ENCODE measurements around the gene GOLGA6L10. TPM values are rescaled to one million over a fixed set of nuclear protein-coding genes. Genes with fewer than 3 reads are reported as not detected.
"Not testable (repeated sequence)": the region's sequence is repeated elsewhere in the genome, so short reads cannot be mapped to it uniquely, and the experiment has no call there.

The GOLGA6L10 gene, protein sequence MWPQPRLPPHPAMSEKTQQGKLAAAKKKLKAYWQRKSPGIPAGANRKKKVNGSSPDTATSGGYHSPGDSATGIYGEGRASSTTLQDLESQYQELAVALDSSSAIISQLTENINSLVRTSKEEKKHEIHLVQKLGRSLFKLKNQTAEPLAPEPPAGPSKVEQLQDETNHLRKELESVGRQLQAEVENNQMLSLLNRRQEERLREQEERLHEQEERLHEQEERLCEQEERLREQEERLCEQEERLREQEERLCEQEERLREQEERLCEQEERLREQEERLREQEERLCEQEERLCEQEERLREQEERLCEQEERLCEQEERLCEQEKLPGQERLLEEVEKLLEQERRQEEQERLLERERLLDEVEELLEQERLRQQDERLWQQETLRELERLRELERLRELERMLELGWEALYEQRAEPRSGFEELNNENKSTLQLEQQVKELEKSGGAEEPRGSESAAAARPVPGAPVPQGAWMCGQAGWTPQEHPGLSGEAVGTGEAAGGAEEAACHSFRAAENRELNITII
- 1 to 10 TPM; 4.7 to 9.6 (median 7.5) TPM for polyA plus RNA-seq (ENCODE audit: insufficient read depth in 1 of 5, insufficient read length in 5 of 5, low replicate concordance in 1 of 5)
- long read RNA-seq, donor 1, partial matches to known transcripts = 13 of 13 reads
- long read RNA-seq, donor 1, other reads (novel, unspliced or antisense) = 0 of 13 reads
- long read RNA-seq, donor 2, partial matches to known transcripts = 0 of 5 reads
- long read RNA-seq, donor 2, other reads (novel, unspliced or antisense) = 5 of 5 reads
- long read RNA-seq, donor 3, partial matches to known transcripts = 14 of 14 reads
- long read RNA-seq, donor 3, other reads (novel, unspliced or antisense) = 0 of 14 reads
- long read RNA-seq, donor 4, partial matches to known transcripts = 6 of 6 reads
- long read RNA-seq, donor 4, other reads (novel, unspliced or antisense) = 0 of 6 reads
- long read RNA-seq, donor 5, partial matches to known transcripts = 28 of 28 reads
- long read RNA-seq, donor 5, other reads (novel, unspliced or antisense) = 0 of 28 reads
- long read RNA-seq, donor 6, partial matches to known transcripts = 22 of 22 reads
- long read RNA-seq, donor 6, other reads (novel, unspliced or antisense) = 0 of 22 reads
- long read RNA-seq, donor 7, partial matches to known transcripts = 15 of 15 reads
- long read RNA-seq, donor 7, other reads (novel, unspliced or antisense) = 0 of 15 reads
- long read RNA-seq, donor 8, partial matches to known transcripts = 0 of 8 reads
- long read RNA-seq, donor 8, other reads (novel, unspliced or antisense) = 8 of 8 reads

DNA sequence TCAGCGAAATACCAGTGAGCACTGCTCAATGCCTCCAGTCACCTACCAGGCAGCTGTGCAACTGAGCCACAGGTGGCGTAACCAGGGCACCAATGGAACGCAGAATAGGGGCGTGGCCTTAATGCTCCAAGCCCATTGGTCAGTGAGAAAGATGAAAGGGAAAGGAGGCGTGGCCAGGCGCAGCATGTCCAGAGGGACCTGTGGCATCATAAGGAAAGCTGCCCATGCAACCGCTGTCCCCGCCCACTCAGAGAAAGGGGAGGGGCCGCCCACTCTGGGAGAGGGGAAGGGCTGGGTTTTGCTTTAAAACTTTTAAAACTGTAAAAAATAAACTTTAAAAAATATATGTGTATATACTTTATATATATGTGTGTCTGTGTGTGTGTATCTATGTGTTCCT, at the start of gene GOLGA6L10:
TSS of gene GOLGA6L10 (minus strand) at position 101 of the 400 bp plus-strand sequence. CDS start at position 1, 100 bp downstream.
- DNase-seq = not testable (repeated sequence)

DNA sequence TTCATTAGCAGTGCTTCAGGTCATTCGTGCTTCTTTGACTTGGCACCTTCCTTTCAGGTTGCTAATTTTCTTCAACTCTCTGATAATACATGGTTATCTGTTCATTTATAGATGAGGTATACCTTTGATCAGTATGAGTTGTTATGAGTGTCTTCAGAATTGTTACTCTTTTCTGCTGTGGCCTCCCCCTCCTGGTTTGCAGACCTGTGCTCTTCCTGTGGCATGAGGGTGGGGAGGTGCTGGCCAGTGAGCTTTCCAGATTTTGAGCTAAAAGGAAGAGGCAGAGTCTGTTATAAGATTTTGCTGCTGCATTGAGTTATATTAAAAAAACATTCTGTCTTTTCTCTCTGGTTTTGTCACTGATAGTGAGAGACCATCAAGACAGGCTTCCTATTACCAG, 49.5 kb upstream of the GOLGA6L10 start:
- no peak for DNase-seq

DNA sequence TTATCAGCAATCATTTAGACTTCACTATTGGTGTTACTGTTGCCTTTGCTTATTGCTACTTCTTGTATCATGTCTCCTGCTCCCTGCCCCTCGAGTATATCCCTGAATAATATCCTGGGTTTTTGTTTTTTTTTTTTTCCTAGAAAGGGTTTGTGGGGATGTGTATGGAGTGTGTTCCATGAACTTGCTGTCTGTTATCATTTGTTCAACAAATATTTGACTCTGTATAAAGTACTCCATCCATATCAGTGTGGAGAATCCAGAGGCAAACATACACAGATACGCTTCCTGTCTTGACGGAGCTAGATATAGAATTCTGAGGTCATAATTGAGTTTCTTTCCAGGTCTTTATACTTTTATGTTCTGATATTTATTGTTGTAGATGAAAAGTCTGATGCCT, 48.5 kb upstream of the GOLGA6L10 start:
- no peak for DNase-seq

DNA sequence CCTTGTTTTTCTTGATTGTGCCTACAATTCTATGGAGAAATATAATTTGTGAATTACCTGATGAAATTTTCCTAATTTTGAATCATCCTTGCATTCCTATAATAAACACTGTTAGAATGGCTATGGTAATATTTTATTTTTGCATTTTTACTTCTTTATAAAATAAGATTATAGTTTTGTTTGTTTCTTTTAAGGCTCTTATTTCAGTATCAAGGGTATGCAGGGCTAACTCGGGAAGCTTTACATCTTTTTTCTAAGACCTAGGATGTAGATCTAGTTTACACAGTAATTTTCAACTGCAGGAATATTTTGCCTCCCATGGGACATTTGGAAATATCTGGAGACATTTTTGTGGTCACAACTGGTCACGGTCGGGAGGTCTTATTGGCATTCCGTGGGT, 46.5 kb upstream of the GOLGA6L10 start:
- not testable (repeated sequence) for DNase-seq

DNA sequence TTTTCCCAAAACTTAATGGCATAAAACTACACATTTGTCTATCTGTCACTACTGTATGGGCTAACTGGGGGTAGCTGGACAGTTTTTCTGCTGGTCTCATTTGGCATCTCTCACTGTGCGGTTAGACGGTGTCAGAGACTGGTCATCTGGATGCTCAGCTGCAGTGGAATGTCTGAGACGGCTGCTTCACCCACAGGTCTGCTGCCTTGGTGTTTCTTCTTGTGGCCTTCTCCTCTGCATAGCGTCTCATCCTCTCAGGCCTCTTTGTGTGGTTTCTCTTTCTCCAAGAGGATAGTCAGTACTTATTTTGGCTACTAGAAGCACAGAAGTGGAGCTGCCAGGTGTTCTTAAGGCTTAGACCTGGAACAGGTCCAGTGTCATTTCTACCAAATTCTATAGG, 44.4 kb upstream of the GOLGA6L10 start:
- no peak for DNase-seq

DNA sequence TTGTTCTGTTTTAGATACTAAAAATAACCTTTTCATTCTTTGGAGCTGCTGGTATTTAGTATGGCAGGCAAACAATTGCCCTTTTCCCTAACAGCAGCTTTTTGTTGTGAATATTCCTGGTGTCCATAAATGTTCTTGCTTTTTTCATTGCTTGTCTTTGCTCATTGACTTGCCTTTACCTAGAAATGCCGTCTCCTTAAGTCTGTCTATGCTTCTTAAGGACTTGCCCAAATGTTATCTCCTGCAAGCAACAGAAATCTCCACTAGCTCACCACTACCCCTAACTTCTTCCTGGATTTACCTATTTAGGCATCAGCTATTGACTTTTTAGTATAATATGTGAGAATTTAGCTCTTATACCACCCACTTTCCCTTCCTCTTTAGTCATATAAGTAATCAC, 42.8 kb upstream of the GOLGA6L10 start:
- not testable (repeated sequence) for DNase-seq

DNA sequence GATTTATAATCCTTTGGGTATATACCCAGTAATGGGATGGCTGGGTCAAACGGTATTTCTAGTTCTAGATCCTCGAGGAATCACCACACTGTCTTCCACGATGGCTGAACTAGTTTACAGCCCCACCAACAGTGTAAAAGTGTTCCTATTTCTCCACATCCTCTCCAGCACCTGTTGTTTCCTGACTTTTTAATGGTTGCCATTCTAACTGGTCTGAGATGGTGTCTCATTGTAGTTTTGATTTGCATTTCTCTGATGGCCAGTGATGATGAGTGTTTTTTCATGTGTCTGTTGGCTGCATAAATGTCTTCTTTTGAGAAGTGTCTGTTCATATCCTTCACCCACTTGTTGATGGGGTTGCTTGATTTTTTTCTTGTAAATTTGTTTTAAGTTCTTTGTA, 40.9 kb upstream of the GOLGA6L10 start:
- DNase-seq = not testable (repeated sequence)

DNA sequence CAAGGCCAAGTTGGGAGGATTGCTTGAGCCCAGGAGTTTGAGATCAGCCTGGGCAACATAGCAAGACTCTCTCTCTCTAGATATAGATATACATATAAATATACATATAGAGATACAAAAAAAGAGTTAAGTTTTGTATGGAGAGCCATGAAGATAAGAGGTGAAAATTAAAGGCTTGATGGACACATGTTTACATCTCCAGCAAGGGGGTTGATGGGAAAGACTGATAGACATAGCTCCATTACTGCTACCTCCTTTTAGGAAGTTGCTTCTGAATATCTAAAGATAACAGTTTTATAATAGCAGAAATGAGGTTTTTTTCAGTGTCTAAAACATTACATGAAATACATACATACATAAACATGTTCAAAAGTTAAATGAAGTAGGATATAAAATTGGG, 37.9 kb upstream of the GOLGA6L10 start:
- DNase-seq = not testable (repeated sequence)

DNA sequence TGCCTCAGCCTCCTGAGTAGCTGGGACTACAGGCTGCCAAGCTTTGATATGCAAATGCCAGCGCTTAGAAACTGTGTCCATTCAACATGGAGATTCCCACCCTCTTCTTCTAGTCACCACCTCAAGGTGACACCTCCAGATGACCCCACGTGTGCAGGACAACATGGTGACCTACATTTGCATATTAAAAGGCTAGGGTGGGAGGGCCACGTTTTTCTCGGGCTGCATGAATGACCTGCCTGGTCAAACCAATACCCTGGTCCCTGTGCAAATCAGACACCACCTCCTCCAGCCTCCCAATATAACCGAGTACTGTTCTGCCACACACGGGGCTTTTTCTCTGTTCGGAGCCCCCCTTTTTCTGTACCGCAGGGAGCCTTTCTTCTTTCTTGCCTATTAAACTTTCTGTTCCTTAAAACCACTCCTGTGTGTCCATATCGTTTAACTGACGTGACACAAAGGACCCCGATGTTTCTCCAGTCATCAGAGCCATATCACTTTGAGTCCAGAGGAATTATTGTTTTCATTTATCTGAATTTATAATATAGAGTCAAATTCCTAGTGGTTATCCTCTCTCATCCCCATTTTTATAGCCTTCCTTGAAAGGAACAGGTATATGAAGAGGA, 32.2 kb upstream of the GOLGA6L10 start:
- DNase-seq = not testable (repeated sequence)

DNA sequence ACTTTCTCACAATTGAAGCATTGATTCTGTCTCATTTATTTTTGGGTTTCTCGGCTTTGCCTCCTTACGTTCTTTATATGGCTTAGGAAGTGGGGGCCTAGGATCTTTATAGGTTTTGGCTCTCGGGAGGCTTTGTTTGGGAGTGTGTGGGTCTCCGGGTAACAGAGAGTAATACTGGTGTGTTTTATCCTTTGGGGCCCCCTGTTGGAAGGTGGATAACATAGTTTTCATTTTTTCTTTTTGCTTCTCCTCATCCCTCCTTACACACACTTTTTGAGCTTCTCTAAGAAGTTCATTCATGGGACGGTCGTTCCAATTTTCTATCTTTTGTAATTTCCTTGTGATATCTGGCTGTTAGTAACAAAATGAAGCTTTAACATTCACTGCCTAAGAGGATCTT, 30.3 kb upstream of the GOLGA6L10 start:
- not testable (repeated sequence) for DNase-seq

DNA sequence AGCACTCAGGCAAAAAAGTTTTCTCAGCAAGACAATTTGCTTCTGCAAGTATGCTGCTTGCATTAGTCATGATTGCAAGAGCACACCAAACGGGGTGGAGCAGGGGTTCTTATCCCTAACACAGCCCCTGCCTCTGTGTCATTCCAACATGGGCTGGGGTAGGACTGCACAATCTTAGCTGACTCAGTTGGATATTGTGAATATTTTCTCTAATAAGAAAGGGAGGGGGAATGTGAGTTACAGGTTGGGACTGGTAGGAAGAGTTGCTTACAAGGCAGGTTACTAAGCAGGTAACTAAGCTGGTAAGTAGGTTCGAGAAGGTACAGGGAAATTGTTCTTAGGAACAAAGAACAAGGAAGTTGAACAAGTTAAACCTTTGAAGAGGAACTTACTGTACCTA, 24.4 kb upstream of the GOLGA6L10 start:
- peak in 1 of 2 donors; percentile 2 for DNase-seq

DNA sequence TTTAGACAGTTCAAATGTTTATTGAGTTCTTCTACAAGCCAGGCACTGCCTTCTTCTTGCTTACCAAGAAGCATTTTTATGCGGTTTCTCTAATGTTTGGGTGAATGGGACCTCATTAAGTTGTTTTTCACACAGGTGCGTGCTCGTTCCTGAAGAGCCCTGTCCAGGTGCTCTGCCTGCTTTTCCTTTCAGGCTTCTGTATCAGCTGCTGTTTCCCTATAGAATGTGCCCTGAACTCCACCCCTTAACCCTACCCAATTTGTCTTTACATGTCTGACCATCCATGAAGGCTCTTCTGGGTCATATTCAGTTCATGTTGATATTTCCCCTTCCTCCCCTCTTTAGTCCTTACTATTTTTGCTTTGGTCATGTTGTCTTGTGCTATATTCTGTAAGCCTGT, 22.4 kb upstream of the GOLGA6L10 start:
- no peak for DNase-seq

DNA sequence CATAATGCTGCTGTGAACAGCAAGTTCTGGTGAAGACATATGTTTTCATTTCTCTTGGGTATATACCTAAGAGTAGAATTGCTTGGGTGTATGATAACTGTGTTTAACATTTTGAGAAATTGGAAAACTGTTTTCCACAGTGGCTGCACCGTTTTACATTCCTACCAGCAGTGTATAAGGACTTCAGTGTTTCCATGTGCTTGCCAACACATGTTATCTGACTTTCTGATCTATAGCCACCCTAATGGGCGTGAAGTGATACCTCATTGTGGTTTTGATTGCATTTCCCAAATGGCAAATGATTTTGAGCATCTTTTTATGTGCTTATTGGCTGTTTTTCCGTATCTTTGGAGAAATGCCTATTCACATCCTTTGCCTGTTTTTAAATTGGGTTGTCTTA, 18.5 kb upstream of the GOLGA6L10 start:
- not testable (repeated sequence) for DNase-seq

DNA sequence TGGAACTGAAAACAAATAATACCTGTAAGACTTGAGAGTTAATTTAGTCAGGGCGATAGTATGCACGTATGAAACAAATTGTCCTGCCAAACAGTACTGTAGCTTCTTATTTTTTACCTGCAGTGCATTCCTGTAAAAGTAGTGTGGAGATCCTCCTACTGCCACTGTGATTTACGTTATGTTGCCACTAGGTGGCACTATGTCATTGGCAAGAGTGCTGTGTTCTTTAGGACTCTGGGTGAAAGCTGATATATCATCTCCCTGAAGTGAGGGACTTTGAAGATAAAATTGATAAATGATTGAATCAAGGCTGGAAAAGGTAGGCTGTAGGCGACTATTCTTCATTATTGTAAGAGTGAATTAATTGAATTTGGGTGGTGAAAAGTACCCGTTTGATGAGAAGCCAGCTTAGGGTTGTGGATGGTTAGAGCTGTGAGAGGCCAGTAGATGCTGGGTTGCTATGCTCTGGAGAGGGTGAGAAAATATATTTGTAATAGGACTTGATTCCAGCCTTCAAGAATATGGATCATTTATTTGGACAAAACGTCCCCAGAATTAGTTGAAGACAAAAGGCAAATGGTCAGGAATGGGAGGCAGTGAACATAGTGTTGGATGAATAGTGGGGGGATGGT, 16.5 kb upstream of the GOLGA6L10 start:
- DNase-seq = not testable (repeated sequence)

DNA sequence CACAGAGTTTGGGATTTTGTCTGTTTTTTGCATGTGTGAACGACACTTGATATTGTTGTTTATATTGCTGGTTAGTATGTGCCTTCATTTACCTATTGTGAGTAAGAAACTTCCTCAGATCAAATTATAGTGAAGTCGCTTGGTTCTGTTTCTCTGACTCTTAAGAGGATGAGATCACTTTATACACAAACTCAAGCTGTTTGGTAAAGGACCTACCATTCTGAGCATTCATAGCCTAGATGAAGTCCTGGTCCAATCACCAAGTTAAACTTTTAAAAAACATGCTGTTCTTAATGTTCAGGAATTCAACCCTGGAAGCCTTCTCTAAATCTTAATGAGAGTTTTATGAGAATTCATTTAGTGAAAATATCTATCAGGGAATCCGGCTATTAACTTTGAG, 15.3 kb upstream of the GOLGA6L10 start:
- DNase-seq = not testable (repeated sequence)

DNA sequence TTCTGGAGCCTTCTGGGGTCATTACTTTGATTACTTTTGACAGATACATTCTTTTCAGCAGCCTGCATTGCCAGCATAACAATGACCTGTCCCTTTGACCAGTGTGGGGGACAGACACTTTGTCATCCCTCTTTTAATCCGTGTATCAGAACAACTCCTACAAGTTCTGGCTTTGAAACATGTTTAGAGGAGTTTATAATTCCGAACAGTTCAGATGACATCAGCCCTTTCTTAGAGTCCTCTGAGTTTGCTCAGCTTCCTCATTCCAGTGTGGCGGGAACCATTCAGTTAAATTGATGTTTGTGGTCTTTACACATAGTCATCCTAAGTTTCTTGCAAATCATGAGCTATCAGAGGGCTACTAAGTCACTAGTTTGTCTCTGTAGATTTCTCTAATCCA, 13.5 kb upstream of the GOLGA6L10 start:
- not testable (repeated sequence) for DNase-seq

DNA sequence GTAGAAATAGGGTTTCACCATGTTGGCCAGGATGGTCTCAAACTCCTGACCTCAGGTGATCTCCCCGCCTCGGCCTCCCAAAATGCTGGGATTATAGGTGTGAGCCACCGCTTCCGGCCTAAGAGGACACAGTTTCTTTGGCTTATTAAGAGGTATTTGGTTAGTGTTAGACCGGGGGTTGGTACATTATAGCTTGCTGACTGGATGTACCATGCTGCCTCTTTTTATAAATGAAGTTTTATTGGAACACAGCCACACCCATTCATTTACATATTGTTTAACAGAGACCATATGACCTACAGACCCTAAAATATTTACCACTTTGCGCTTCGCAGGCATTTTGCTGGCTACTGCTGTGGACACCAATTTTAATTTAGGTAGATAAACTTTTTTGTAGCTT, 11.3 kb upstream of the GOLGA6L10 start:
- not testable (repeated sequence) for DNase-seq

DNA sequence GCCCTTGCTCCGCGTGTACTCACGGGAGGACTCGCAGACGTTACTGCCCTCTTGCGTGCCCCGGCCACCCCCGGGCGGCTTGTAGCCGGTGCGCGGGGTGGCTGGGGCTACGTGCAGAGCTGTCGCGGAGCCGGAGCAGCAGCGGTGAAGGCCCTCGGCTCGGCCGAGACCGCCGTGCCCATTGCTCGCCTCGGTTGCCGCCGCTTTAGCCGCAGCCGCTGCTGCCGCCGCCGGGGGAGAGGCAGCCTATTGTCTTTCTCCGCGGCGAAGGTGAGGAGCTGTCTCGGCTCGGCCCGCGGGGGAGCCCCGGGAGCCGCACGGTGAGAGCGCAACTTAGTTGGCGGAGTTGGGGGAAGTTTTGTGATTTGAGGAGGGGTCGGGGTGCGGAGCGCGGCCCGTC, 5.8 kb upstream of the GOLGA6L10 start:
- not testable (repeated sequence) for DNase-seq

DNA sequence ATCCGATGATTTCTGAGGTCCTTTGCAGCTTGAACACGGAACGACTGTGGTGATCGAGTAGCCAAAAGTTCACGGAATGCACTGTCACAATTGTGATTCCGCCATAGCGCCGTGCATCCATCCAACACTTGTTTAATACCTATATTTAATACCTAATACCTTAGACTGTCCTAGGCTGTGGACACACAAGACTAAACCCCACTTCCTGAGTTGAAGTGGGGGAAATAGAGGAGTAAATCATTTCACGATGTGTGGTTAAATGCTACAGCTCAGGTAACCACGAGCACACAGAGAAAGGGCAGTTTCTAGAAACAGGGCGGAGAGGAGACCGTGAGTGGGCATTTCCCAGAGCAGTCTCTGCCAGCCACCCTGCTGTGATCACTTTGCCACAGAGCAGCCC, 5.3 kb upstream of the GOLGA6L10 start:
- not testable (repeated sequence) for DNase-seq

DNA sequence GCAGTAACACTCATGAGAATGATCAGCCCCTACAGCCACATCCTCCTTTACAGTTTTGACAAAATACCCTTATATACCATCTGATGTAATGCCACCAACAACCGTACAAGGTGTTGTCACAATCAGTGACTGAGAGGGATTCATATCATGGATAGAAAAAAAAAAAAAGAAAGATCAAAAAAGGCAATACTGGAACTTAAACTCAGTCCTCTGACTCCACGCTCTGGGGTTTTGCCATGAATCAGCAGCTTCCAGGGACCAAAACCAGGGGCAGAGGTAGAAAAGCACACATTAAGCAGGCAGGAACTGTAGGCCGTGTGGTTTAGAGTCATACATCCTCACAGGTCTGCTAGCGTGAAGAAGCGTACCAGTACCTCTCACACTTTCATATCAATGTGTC, 1.6 kb downstream of the GOLGA6L10 start:
- not testable (repeated sequence) for DNase-seq

DNA sequence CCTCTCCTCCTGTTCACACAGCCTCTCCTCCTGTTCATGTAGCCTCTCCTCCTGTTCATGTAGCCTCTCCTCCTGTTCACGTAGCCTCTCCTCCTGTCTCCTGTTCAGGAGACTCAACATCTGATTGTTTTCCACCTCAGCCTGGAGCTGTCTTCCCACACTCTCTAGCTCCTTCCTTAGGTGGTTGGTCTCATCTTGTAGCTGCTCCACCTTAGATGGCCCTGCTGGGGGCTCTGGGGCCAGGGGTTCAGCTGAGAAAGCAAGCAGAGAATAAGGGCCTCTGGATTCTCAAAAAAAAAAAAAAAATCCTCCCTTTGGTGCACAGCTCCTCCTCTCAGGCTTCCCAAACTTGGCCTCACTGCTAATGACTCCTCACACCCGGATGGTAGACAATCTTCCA, 4.1 kb downstream of the GOLGA6L10 start:
- not testable (repeated sequence) for DNase-seq
